GF-D8 (cell line): ENCODE measurements around the gene KAT8.
A peak's percentile ranks its signal among the peaks of the same experiment; 100 is the strongest.
"Not testable (repeated sequence)": the region's sequence is repeated elsewhere in the genome, so short reads cannot be mapped to it uniquely, and the experiment has no call there.

ENCODE experiments used
- DNase-seq: peaks from one replicate; lab custom pipeline; 2025; lab: John Stamatoyannopoulos, UW

Gene KAT8

DNA sequence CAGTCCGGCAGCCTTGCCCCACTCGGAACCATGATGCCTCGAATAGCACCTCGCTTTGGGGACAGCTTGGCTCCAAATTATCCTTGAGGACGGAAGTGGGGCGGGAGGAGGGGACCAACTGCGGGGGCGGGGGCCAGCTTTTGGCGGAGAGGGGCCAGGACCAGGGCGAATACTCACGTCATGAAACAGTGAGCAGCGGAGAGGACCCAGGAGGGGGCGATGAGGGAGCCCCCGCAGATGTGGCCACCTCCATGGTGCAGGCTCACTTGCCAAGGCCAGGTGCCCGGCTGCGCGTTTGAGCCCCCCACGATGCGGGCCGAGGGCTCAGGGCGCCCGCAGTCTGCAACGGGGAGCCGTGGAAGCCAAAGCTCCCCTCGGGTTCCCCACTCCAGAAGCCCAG, 31.4 kb downstream of the KAT8 start:
- DNase-seq: no peak

DNA sequence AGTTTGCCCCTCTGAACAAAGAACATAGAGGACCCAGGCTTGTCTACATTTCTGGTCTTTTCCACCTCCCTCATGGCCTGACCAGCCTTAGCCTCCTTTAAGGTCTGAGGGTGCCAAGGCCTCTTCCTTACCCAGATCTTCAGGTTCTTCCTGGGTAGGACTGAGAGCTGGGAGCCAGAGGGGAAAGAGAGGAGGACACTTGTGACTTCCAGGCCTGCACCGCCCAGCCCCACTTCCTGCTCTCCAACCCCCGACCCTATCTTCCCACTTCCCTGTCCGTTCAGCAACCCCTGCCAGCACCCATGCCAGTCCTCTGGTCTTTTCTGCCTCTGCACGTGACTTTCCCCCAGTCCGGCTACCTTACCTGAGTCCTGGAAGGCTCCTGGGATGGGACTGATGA, 31.9 kb downstream of the KAT8 start:
- no peak for DNase-seq

DNA sequence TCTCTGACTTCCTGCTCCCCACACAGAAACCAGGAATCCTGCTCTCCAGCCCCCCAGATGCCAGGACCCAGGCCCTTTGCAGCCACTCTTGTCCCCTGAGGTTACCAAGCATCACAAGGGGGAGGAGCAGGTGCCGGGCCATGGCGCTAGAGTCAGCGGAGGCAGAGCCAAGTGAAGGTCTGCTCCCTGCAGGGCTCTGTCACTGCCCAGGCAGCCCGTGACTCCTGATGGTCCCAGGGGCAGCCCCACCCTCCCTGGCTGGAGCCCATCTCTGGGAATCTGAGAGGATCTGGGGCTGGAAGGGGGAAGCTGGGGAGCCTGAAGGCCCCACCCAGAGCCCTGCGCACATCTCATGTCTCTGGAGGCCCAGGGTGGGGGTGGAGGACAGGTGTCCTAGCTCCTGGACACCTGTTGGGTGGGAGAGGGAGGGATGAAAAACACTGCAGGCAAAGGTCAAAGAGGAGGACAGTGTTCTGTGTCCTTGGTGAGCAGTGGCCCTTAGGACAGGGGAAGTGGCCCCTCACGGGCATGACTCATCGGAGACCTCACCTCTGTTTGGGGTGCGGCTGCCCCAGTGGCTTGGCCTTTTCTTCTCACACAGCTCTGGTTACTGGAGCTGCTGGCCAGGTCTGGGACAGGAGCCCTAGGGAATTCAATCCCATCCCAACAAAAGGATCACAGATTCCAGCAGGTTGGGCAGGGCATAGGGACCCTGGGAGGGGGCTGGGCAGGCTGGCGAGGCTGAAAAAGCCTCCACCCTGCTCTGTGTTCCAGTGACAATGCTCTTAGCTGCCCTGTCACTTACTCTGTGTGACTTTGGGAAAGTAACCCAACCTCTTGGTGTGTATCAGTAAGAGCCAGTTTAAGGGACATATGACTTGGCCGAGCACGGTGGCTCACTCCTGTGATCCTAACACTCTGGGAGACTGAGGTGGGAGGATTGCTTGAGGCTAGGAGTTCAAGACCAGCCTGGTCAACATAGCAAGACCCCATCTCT, 32.7 kb downstream of the KAT8 start, which contains the start of gene PRSS36:
PRSS36 (minus strand) TSS at position 173 of the 997 bp plus-strand sequence; CDS start at position 142, 31 bp downstream.
- DNase-seq: no peak

DNA sequence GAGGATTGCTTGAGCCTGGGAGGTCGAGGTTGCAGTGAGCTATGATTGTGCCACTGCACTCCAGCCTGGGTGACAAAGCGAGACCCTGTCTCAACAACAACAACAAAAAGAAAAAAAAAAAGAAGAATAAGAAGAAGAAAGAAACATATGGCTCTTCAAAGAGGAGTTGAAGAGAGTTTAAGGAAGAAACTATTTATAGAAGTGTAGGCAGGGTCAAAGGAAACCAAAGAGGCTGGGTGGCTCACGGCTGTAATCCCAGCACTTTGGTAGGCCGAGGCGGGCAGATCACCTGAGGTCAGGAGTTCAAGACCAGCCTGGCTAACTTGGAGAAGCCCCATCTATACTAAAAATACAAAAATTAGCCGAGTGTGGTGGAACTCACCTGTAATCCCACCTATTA, 33.5 kb downstream of the KAT8 start:
- not testable (repeated sequence) for DNase-seq

DNA sequence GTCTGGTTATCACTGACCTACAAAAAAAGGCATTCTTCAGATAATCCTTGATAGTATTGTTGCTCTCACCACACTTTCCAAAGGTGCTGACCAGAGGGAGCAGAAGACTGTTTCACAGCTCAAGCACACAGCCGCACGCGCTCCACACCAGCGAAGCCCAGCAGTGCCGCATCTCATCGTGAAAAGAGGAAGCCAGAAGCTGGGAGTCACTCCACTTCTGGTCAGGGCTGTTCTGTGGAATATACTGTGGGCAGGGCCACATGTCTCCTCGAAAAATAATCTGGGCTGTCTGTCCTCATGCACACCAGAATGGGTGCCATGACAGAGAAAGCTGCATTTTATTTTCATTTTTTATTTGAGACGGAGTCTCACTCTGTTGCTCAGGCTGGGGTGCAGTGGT, 39.7 kb downstream of the KAT8 start:
- peak; percentile 63 for DNase-seq

DNA sequence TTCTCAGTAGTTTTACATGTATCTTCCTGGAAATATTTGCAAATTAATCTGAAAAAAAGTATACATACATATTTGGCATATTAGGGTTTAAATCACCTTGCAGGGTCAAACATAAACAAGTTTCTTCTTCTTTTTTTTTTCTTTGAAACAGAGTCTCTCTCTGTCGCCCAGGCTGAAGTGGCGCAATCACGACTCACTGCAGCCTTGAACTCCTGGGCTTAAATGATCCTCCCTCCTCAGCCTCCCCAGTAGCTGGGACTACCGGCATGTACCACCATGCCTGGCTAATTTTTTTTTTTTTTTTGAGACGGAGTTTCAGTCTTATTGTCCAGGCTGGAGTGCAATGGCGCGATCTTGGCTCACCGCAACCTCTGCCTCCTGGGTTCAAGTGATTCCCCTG, 49.9 kb downstream of the KAT8 start:
- DNase-seq: no peak

DNA sequence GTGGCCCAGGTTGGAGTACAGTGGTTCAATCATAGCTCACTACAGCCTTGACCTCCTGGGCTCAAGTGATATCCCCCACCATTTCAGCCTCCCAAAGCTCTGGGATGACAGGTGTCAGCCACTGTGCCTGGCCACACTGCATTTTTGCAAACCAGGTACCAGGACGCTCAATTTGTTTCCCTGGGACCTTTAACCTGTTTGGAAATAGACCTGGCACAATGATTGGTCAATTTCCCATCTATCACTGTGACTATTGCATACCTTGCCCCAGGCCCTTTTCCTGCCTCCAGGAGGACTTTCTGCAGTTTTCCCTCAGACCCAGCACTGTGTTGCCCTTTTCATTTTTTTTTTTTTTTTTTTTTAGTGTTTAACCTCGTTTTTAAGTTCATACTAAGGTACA, 51.4 kb downstream of the KAT8 start:
- no peak for DNase-seq

DNA sequence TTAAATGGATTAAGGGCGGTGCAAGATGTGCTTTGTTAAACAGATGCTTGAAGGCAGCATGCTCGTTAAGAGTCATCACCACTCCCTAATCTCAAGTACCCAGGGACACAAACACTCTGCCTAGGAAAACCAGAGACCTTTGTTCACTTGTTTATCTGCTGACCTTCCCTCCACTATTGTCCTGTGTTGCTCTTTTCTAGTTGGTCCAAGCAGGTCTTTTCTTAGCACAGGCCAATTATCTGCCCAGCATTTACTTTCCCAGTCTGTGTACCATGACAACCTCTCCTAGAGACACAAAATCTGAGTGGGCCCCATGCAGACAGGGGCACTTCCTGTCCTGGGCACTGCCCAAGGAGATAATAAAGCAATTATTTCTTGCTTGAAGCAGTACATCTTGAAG, 52.6 kb downstream of the KAT8 start:
- DNase-seq: not testable (repeated sequence)

DNA sequence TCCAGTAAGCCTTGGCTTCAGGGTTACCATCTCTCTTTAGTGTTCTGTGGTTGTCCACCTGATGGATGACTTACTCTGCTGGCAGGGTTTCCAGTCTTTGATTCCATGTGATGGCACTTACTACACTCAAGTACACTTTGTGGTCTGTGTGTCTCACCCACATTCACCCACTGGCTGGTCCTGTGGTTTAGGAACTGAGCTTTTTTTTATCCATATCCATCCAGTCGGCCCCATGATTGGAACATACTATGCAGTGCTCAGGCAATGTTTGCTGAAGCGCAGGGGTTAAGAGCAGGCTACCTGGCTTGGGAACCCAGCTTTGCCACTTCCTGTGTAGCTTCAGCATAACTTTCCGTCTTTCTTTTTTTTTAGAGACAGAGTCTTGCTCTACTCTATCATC, 59.7 kb downstream of the KAT8 start:
- DNase-seq: peak; percentile 31

DNA sequence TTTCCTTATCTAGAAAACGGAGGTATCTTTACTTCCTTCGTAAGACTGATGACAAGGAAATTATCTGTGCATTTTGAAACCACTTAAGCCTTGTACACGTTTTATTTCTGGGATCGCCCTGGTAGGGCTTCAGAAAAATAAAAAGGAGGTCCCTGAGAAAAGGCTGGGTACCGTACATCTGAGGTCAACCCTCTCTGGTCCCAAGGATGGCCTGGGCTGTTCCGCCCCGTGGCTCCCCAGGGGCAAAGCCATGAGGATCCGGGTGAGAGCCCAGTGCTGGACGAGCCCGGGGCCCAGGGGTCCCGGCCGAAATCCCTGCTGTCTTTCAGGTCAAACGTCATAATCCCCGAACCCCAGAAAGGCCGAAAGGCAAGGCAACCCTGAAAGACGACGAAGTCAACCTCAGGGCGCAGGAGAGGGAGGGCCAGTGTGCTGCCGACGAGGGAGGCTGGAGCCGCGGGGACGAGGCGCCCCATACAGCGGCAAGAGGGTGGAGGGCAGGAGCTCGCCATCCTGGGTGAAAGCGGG, 61.8 kb downstream of the KAT8 start:
- DNase-seq: no peak

DNA sequence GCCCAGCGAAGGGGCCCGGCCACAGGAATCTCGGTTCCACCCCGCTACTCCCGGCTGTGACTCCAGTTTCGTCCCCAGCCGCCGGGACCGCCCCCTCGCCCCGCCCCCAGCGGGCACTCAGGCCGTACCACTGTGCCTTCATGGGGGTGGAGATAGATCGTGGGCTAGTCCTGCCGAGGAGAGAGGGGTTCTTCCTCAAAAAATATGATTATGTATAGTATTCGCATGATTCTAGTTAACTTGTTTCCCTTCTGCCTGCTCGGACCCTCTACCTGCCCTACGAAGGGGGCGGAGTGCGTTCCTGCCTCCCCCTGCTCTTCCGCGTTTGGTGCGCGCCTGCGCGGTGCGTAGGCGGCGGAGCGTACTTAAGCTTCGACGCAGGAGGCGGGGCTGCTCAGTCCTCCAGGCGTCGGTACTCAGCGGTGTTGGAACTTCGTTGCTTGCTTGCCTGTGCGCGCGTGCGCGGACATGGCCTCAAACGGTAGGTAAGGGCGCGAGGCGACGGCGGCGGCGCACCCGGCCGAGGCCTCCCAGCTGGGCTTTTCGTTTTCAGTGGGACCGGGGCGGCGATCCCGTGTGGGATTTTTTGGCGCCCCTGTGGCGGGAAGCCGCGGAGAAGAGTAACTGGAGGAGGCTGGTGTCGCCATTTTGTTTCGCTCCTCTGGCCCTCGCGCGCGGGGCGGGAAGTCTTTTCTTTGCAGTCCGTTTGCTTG, 62.4 kb downstream of the KAT8 start, which contains the start of gene FUS:
FUS (plus strand) TSS at position 393 of the 713 bp plus-strand sequence; CDS start at position 469, 76 bp downstream.
- DNase-seq: peak; percentile 68
